A673 (cell line): ENCODE results near the gene ZBTB47. TPM values are rescaled to one million over a fixed set of nuclear protein-coding genes. Genes with fewer than 3 reads are reported as not detected.

Source experiments
- BruUV-seq: library from RNA; stranded (reverse); fragments of 400-500 nt; replicated peaks from 2 replicates; lab custom pipeline; 2021; lab: Mats Ljungman, UMichigan
- CTCF ChIA-PET: fragments of 300-600 bp; sonication (Branson Sonifier 250); formaldehyde crosslinking; loops from one replicate; lab custom pipeline; 2022; ENCODE audit warnings: antibody characterized with exemption; lab: Charles Lee
- POLR2A ChIA-PET: fragments of 300-600 bp; sonication (Branson Sonifier 250); formaldehyde crosslinking; loops from one replicate; lab custom pipeline; 2022; ENCODE audit warnings: antibody characterized with exemption; ENCODE audit not compliant: low non-redundant PET; lab: Charles Lee
- DNase-seq: peaks from one replicate; pipeline ENCODE4 v3.0.0-alpha.2; 2015; ENCODE audit warnings: low spot score
- H3K27ac ChIP-seq: fragments of 200-600 bp; sonication (generic); 2 replicates; pipeline ENCODE4 v1.5.1; 2016; ENCODE audit warnings: mixed run types, low read depth, mild to moderate bottlenecking, mixed read lengths, antibody characterized with exemption, low read length; ENCODE audit not compliant: poor library complexity, severe bottlenecking
- H3K27me3 ChIP-seq: fragments of 200-600 bp; sonication (generic); replicated peaks from 2 replicates; pipeline ENCODE4 v1.6.1; 2017; ENCODE audit warnings: mixed run types, low read depth, mild to moderate bottlenecking, mixed read lengths, antibody characterized with exemption, low read length; ENCODE audit not compliant: insufficient read depth, poor library complexity
- H3K36me3 ChIP-seq: fragments of 200-600 bp; sonication (generic); 2 replicates; pipeline ENCODE4 v1.6.1; 2016; ENCODE audit warnings: mixed run types, mild to moderate bottlenecking, mixed read lengths, antibody characterized with exemption, low read length; ENCODE audit not compliant: insufficient read depth, poor library complexity, severe bottlenecking
- H3K4me1 ChIP-seq: fragments of 200-600 bp; sonication (generic); 2 replicates; pipeline ENCODE4 v1.6.1; 2017; ENCODE audit warnings: mixed run types, mild to moderate bottlenecking, mixed read lengths, antibody characterized with exemption, low read length; ENCODE audit not compliant: insufficient read depth, poor library complexity, severe bottlenecking
- H3K4me3 ChIP-seq: fragments of 200-600 bp; sonication (generic); 2 replicates; pipeline ENCODE4 v1.5.1; 2016; ENCODE audit warnings: low read depth, mixed run types, mild to moderate bottlenecking, mixed read lengths, low read length; ENCODE audit not compliant: poor library complexity, severe bottlenecking
- H3K9me3 ChIP-seq: fragments of 200-600 bp; sonication (generic); 2 replicates; pipeline ENCODE4 v1.6.1; 2016; ENCODE audit warnings: mixed run types, low read depth, mild to moderate bottlenecking, mixed read lengths, antibody characterized with exemption, low read length; ENCODE audit not compliant: poor library complexity, severe bottlenecking
- EZH2 ChIP-seq: fragments of 200-600 bp; sonication (generic); IDR thresholded peaks from 2 replicates; pipeline ENCODE4 v1.6.1; 2017; ENCODE audit warnings: borderline replicate concordance, low read depth, mild to moderate bottlenecking, mixed read lengths, antibody characterized with exemption, low read length; ENCODE audit not compliant: poor library complexity, severe bottlenecking
- intact Hi-C: fragments of 100-400 bp; cut with micrococcal nuclease; formaldehyde crosslinking; loops from one replicate; pipeline ENCODE4 v1.10.0; 2022; ENCODE audit not compliant: unreplicated experiment
- total RNA-seq: library from RNA; stranded (reverse); gene quantifications from 2 replicates; pipeline ENCODE4 v1.2.3, GENCODE V29; 2021
- TF ChIP-seq, protein P1 (sequence below): fragments of 300-800, 200-600 bp; sonication (generic); conservative IDR thresholded peaks from 2 replicates; pipeline ENCODE4 v1.5.1; 2017; ENCODE audit warnings: low read depth, mild to moderate bottlenecking, antibody characterized with exemption, low read length, moderate library complexity, mixed read lengths

The ZBTB47 gene
- total RNA-seq, 1 experiment from 2014 or later = 4.4 TPM

DNA sequence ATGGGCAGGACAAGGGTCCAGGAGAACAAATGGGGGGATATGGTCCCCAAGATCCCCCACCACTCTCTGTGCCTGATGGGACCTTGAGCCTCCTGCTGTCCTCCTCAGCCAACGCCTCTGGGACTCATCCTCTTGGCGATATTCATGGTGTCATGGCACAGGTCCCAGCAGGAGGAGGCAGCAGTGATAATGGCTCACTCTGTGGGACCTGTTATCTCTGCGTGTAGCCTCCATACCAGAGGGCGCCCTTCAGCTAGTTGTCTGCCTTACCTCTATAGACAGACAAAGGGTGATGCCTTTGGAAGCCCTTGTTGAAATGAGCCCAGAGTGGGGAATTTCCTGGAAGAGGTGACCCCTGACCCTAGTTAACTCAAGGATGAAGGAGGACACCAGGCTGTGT is 7.4 kb downstream of the ZBTB47 start:
- Histone ChIP-seq H3K9me3 (no peaks in the 10 kb centered on the region), H3K36me3 (peaks cover 3% of the 10 kb centered on the region), H3K4me3 (no peak overlapping the region), H3K27ac (no peak overlapping the region), H3K4me1 (no peaks in the 10 kb centered on the region), H3K27me3 (no peaks in the 10 kb centered on the region)
- intact Hi-C loops = no loop called here
- TF ChIP-seq EZH2 = no peak
- TF ChIP-seq, protein P1, sequence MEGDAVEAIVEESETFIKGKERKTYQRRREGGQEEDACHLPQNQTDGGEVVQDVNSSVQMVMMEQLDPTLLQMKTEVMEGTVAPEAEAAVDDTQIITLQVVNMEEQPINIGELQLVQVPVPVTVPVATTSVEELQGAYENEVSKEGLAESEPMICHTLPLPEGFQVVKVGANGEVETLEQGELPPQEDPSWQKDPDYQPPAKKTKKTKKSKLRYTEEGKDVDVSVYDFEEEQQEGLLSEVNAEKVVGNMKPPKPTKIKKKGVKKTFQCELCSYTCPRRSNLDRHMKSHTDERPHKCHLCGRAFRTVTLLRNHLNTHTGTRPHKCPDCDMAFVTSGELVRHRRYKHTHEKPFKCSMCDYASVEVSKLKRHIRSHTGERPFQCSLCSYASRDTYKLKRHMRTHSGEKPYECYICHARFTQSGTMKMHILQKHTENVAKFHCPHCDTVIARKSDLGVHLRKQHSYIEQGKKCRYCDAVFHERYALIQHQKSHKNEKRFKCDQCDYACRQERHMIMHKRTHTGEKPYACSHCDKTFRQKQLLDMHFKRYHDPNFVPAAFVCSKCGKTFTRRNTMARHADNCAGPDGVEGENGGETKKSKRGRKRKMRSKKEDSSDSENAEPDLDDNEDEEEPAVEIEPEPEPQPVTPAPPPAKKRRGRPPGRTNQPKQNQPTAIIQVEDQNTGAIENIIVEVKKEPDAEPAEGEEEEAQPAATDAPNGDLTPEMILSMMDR = no peak
- DNase-seq = no peak
- CTCF ChIA-PET = no interaction called here
- no TSS peak for BruUV-seq
- POLR2A ChIA-PET = no interaction called here

DNA sequence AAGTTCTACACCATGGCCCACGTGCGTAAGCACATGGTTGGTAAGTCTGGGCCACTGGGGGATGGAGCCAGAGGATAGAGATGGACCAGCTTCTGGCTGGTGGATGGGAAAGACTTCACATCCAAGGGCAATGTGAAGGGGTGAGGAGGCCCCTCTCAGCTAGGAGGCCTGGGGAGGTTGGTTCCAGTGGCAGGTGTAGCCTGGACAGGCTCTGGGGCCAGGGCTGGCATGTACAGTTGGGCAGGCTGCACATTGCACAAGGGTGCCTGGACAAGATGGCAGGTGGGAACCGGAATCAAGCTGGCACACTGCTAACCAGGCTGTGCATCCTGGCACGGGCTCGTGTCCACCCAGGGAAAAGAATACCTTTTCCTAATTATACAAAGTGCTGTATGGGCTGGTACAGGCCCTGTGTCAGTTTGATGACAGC is 8.1 kb downstream of the ZBTB47 start:
- H3K27ac ChIP-seq = no peak overlapping the region
- no TSS peak for BruUV-seq
- H3K9me3 ChIP-seq = no peaks in the 10 kb centered on the region
- no peaks in the 10 kb centered on the region for H3K27me3 ChIP-seq
- H3K4me3 ChIP-seq = no peak overlapping the region
- no peaks in the 10 kb centered on the region for H3K4me1 ChIP-seq
- peaks cover 3% of the 10 kb centered on the region for H3K36me3 ChIP-seq
- CTCF ChIA-PET = no interaction called here
- TF ChIP-seq, protein P1 = no peak
- TF ChIP-seq EZH2 = no peak
- DNase-seq = no peak
- POLR2A ChIA-PET = no interaction called here
- intact Hi-C loops = no loop called here

DNA sequence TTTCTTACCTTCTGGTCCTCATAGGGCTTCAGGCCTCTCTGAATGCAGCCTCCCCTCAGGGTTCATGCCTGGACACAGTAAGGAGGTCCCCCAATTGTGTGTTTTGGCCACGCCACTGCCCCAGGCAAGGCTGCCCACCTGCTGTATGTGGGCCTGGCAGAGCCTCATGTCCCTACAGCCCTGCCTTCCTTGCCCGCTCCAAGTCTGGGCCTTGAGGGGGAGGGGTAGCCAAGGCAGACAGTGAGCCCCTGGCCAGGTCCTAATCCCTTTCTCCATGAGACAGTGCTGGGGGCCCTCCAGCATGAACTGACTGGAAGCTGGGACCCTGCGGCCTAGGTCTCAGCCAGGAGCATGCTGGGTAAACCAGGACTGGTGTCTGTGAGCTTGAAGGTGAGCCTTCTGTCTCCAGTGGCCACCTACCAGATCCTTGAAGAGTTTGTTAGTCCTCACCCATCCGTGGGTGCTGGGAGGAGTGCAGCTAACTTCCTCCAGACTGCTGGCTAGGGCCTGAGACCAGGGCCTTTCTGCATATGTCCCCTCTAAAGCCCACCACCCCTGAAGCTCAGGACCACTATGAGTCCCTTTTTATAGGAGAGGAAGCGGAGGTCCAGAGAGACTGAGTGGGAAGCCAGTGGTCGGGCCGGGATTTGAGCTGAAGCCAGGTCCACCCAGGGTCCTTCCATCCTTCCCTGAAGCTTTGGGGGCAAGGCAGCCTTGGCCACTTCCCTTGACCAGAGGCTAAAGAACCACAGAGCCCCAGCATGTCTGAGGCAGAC is 8.7 kb downstream of the ZBTB47 start:
- Histone ChIP-seq H3K4me1 (no peaks in the 10 kb centered on the region), H3K4me3 (no peak overlapping the region), H3K27me3 (no peaks in the 10 kb centered on the region), H3K27ac (no peak overlapping the region), H3K36me3 (peaks cover 3% of the 10 kb centered on the region), H3K9me3 (no peaks in the 10 kb centered on the region)
- intact Hi-C loops = no loop called here
- ChIA-PET CTCF (no interaction called here), POLR2A (no interaction called here)
- BruUV-seq = no TSS peak
- no peak for DNase-seq
- TF ChIP-seq, protein P1 = no peak
- TF ChIP-seq EZH2 = no peak
